K562 (cell line): ENCODE data around the gene FOXP4. TPM values are rescaled to one million over a fixed set of nuclear protein-coding genes. Genes with fewer than 3 reads are reported as not detected.

Source experiments
- BDP1 ChIP-seq: IDR thresholded peaks from 3 replicates; pipeline ENCODE4 v1.6.1; 2011; ENCODE audit not compliant: insufficient read length, insufficient read depth
- CBFB ChIP-seq: sonication (generic); formaldehyde crosslinking; IDR thresholded peaks from 2 replicates; pipeline ENCODE4 v1.4.0; 2020; ENCODE audit warnings: mild to moderate bottlenecking, missing genetic modification reagents
- E2F1 ChIP-seq: sonication (generic); formaldehyde crosslinking; IDR thresholded peaks from 2 replicates; pipeline ENCODE4 v1.8.1; 2023; ENCODE audit warnings: mild to moderate bottlenecking, missing genetic modification reagents, moderate library complexity
- ETV1 ChIP-seq: fragments of 450-650 bp; conservative IDR thresholded peaks from 2 replicates; pipeline ENCODE4 v1.6.1; 2016; ENCODE audit warnings: missing genetic modification characterization, control low read depth, low read depth, missing compliant biosample characterization
- ID3 ChIP-seq, 2 experiments: fragments of 250-450 bp in 1 of 2; fragments of 450-650 bp in 1 of 2; sonication (Bioruptor Pico) in 1 of 2; IDR thresholded peaks; 2 replicates each; pipeline versions ENCODE4 v1.6.1 to v1.8.0; 2016 to 2021; ENCODE audit warnings: mild to moderate bottlenecking in 2 of 2, moderate library complexity in 2 of 2, missing compliant biosample characterization in 1 of 2, missing genetic modification characterization in 1 of 2
- MECOM ChIP-seq: fragments of 250-450 bp; sonication (Bioruptor Pico); IDR thresholded peaks from 2 replicates; pipeline ENCODE4 v1.8.0; 2022; ENCODE audit warnings: inconsistent platforms
- MTA1 ChIP-seq: fragments of 450-650 bp; IDR thresholded peaks from 2 replicates; pipeline ENCODE4 v1.6.1; 2017; ENCODE audit warnings: borderline replicate concordance
- PCBP2 ChIP-seq: fragments of 200-400 bp; formaldehyde crosslinking; IDR thresholded peaks from 2 replicates; pipeline ENCODE4 v1.6.1; 2018; ENCODE audit warnings: low read length, low read depth, mild to moderate bottlenecking, moderate library complexity; ENCODE audit not compliant: poor library complexity, severe bottlenecking
- RHOXF2B ChIP-seq: fragments of 250-450 bp; sonication (Bioruptor Pico); conservative IDR thresholded peaks from 2 replicates; pipeline ENCODE4 v1.5.1; 2021
- SAFB ChIP-seq: fragments of 200-400 bp; formaldehyde crosslinking; IDR thresholded peaks from 2 replicates; pipeline ENCODE4 v1.6.1; 2017; ENCODE audit warnings: low read depth, low read length, borderline replicate concordance
- SPI1 ChIP-seq: IDR thresholded peaks from 2 replicates; pipeline ENCODE4 v1.6.1; 2011; ENCODE audit warnings: low read depth, low read length, control low read depth, borderline replicate concordance
- USF2 ChIP-seq: sonication (generic); formaldehyde crosslinking; IDR thresholded peaks from 2 replicates; pipeline ENCODE4 v1.5.0; 2020; ENCODE audit warnings: missing genetic modification reagents
- ZNF133 ChIP-seq: fragments of 250-450 bp; sonication (Bioruptor Pico); IDR thresholded peaks from 2 replicates; pipeline ENCODE4 v1.4.0; 2020; ENCODE audit warnings: mild to moderate bottlenecking
- ZNF146 ChIP-seq: IDR thresholded peaks from one replicate; pipeline ENCODE4 v1.6.1; 2018; ENCODE audit warnings: missing compliant biosample characterization; ENCODE audit not compliant: unreplicated experiment
- ZNF431 ChIP-seq: sonication (generic); formaldehyde crosslinking; IDR thresholded peaks from 2 replicates; pipeline ENCODE4 v1.8.0; 2022; ENCODE audit warnings: mild to moderate bottlenecking, missing genetic modification reagents
- ZNF830 ChIP-seq: fragments of 250-450 bp; sonication (Bioruptor Pico); IDR thresholded peaks from 2 replicates; pipeline ENCODE4 v1.5.0; 2021; ENCODE audit warnings: mild to moderate bottlenecking
- ZSCAN29 ChIP-seq: fragments of 450-650 bp; IDR thresholded peaks from 2 replicates; pipeline ENCODE4 v1.6.1; 2017
- polyA plus RNA-seq, 8 experiments: library from polyadenylated mRNA; depleted of rRNA in 4 of 8; stranded (reverse) in 5 of 8; unstranded in 3 of 8; fragments of >200 nt; fragmentation: Nextera tagmentation in 2 of 8; fragmentation: Illumina TruSeq in 1 of 8; extraction: Ambion mirVana in 2 of 8; extraction: Trizol in 1 of 8; gene quantifications; 2 replicates each; pipeline versions ENCODE4 v1.2.1 to v1.2.3, GENCODE V29; 2011 to 2014; ENCODE audit warnings: inconsistent platforms in 1 of 8, missing spikeins in 1 of 8
- total RNA-seq, 7 experiments: library from RNA; depleted of rRNA in 6 of 7; stranded (reverse); fragments of >200 nt in 6 of 7; fragmentation: Illumina TruSeq in 2 of 7; extraction: Trizol in 2 of 7; gene quantifications; 2 replicates each; pipeline versions ENCODE4 v1.2.1 to v1.2.3, GENCODE V29; 2011 to 2021; ENCODE audit warnings: low replicate concordance in 1 of 7

The FOXP4 gene
- total and polyA plus RNA-seq, 9 of the 15 experiments (the other 6 are each of a cell fraction or from before 2014, with no cell fraction given) = 0.11 to 29.4 (median 2.3) TPM

- TF ChIP-seq E2F1 (CRISPR knock-in tag) (no peak), USF2 (CRISPR knock-in tag) (no peak), CBFB (CRISPR knock-in tag) (0 out of 2 replicates have a peak, but pooled peaks have one; percentile 6), BDP1 (no peak), ETV1 (tag) (0 out of 2 replicates have a peak, but pooled peaks have one; percentile 21), ID3 (CRISPR knock-in tag; IDR thresholded peaks at IDR 0.05) (no peak), ID3 (tag; IDR thresholded peaks at IDR 0.05) (no peak), ZNF146 (CRISPR knock-in tag) (no peak), SAFB (no peak), ZNF431 (CRISPR knock-in tag) (0 out of 2 replicates have a peak, but pooled peaks have one; percentile 15), RHOXF2B (no peak), MECOM (CRISPR knock-in tag) (no peak), SPI1 (no peak), ZNF133 (no peak), ZSCAN29 (peak; percentile 82; the same call in 1 of the 2 replicates), PCBP2 (no peak), ZNF830 (no peak), MTA1 (no peak)
These were observed 906 bp upstream of the FOXP4 start (continued) for GRCh38 chr6:41545247-41545702.
